Stromal cell of bone marrow (primary cell): Measurements from ENCODE around the gene LDLR.
"Not testable (repeated sequence)": the region's sequence is repeated elsewhere in the genome, so short reads cannot be mapped to it uniquely, and the experiment has no call there.

Experiments
- DNase-seq: peaks from one replicate; pipeline ENCODE4 v3.0.0-alpha.2; 2012; ENCODE audit warnings: low read depth

LDLR gene

DNA sequence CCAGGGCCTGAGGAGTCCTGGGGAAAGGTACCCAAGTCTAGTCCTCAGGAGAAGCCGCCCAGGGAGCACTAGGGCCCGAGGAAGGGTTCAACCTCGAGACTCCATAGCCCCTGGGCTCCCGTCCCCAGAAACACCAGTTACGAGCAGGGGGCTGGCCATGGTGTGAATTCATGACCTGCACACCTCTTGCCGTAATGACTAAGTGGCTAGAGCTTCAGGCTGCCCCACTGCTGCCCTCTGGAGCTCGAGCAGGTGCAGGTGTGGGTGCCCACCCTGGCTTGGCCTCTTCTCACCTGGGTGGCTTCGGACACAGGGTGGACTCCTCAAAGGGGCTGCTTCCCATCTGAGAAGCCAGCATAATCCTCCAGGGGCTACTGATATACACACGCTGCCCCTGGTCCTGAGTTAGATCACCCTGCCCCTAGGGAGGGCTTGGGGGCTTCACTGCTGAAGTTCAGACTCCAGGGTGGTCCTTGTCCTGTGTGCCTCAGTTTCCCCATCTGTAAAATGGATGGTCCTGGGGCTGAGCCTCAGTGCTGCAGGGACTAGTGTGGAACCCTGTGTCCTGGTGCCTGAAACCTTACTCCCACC, 52.8 kb downstream of the LDLR start:
- DNase-seq, result no peak

DNA sequence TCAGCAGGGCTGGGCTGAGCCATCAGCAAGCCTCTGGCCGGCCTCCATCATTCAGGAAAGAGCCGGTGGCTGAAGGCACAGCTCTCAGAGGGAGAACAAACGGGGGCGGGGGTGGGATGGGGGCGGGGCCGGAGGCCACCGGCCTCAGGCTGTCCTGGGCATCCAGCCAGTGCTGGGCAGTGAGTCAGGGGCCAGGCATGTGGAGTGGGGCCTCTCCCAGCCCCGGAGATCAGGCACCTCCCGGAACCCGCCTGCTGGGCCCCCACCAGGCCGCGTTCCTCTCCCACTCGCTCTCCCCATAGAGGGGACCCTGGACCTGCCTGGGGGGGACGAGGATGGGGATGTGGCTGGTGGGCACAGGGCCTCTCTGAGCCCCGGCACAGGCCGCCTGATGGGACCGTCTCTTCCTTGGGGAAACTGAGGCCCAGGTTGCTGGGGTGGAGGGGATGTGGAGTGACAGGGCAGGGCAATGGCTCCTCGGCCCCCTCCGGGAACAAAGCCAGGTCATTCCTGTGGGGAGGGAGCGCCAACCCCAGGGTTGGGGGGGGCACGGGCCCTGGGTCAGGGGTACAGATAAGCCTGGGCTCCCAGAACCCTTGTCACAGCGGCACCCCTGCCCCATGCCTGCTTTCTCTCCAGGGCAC, 53.4 kb downstream of the LDLR start:
- peak; percentile 85 for DNase-seq

DNA sequence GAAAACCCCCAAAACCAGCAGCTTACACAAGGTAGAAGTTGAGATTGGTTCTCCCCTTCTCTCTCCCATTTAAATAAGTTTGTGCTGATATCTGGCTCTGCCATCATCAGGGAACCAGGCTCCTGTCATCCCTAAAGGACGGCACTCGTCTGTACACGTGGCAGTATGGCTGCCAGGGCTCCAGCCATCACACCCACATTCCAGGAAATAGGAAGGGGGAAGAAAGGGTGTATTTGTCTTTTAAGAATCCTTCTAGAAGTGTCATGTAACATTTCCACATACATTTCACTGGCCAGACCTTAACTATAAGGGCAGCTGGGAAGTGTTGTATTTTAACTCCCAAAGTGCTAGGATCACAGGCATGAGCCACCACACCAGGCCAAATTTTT, 56.3 kb downstream of the LDLR start:
- no peak for DNase-seq

GRCh38 chr19:11148001-11148400, 58.7 kb downstream of the LDLR start:
- no peak for DNase-seq

DNA sequence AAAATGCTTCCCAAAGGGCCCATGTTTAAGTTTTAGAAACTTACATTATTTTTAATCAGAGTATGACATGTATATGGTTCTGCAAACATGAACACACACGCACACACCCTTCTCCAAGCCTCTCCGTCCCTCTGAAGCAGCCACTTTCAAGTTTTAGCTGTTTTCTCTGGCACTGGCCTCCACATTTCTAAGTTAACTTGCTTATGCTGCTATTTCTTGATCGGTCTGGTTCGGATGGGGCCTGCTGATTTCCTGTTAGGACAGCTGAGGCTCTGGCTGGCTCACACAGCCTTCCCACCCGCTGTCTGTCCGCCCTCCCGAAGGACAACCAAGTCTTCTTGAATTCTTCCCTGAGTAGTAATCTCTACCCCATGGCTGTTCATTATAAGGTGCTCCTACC, 61.9 kb downstream of the LDLR start:
- DNase-seq, result no peak

- peak; percentile 82 for DNase-seq
Observed at GRCh38 chr19:11152318-11153062, 63.2 kb downstream of the LDLR start.

- DNase-seq, result no peak
Observed at GRCh38 chr19:11154683-11155047, 65.4 kb downstream of the LDLR start.

- peak; percentile 97 for DNase-seq
Observed at GRCh38 chr19:11155373-11156120, 66.3 kb downstream of the LDLR start, which contains the start of gene SPC24. Gene SPC24, minus strand, starts transcription at chr19:11155782. Its CDS starts 6 bp downstream, at chr19:11155776.

- no peak for DNase-seq
Observed at GRCh38 chr19:11159598-11160439, 70.6 kb downstream of the LDLR start.

GRCh38 chr19:11160440-11160768, 71.1 kb downstream of the LDLR start:
- not testable (repeated sequence) for DNase-seq

DNA sequence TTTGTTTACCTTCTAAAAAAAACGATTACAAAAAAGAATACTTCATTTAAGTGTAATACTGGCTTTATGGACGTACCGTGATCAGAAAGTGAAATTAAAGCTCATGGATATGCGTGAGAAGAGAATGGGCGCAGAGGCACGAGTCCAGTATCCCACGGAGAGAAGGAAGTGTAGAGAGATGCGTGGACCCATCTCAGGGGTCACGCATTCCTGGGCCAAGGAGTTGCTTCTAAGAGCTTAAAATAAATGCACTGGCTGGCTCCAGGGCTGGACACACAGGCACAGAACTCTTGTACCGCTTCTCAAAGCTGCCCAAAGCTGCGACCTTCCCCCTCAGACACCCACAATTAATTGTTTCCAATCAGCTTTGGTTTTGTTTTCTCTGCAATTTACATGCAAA, 75.0 kb downstream of the LDLR start:
- DNase-seq, result no peak

DNA sequence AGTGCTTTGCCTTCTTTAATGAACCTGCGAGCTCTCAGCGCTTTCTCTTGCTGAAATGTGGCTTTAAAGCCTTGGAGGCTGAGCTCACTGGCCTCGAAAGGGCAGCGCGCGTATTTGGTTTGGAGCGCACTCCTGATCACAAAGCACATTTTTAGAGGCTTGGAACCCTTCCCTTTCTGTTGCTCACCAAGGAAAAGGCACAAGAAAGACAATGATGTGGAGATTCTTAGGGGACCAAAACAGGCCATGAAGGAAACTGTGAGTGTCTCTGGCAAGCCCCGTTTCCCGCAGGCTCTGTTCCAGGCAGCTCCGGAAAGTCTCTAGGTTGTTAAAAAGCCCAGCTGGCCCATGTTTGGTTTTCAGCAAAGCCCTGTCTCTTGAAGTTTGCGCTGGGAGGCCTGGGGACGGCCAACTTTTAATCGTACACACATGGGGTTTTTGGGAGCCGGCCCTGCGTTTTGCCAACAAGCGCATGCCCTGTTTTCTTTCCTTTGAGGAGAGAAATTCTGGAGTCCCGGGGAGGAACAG, 75.7 kb downstream of the LDLR start:
- peak; percentile 99 for DNase-seq

DNA sequence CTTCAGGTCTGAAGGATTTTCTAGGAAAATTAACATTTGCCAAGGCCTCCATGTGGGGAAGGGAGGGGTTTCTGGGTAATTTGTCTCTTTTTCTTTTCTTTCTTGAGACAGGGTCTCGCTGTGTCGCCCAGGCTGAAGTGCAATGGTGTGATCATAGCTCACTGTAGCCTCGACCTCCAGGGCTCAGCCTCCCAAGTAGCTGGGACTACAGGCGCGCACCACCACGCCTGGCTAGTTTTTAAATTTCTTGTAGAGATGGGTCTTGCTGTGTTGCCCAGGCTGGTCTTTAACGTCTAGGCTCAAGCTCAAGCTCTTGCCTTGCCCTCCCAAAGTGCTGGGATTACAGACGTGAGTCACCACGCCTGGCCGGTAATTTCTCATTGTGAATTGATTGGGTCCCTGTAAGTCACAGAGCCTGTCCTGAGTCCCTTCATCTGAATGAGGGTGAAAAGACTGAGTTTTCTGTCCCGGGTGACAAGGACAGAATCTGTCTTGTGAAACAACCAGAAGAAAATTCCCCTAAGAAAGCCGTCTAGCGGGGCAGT, 76.3 kb downstream of the LDLR start:
- DNase-seq, result no peak

GRCh38 chr19:11166281-11167142, 77.2 kb downstream of the LDLR start:
- no peak for DNase-seq

- peak; percentile 96 for DNase-seq
Observed at GRCh38 chr19:11168568-11168967, 79.3 kb downstream of the LDLR start.

GRCh38 chr19:11169896-11170678, 80.8 kb downstream of the LDLR start:
- no peak for DNase-seq

DNA sequence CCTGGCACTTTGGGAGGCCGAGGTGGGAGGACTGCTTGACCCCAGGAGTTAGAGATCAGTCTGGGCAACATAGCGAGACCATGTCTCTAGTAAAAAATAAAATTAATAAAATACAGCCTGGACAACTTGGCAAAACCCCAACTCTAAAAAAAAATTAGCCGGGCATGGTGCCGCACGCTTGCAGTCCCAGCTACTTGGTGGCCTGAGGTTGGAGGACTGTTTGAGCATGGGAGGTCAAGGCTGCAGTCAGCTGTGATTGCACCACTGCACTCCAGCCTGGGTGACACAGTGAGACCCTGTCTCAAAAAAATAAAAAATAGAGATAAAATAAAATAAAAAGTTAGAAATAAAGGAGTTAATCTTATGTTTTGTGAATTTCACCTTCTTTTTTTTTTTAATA, 81.9 kb downstream of the LDLR start:
- DNase-seq, result no peak

GRCh38 chr19:11172576-11172975, 83.3 kb downstream of the LDLR start:
- DNase-seq, result no peak

- no peak for DNase-seq
Observed at GRCh38 chr19:11173516-11174155, 84.4 kb downstream of the LDLR start.
